Measurements from ENCODE around the gene PDCD1.

Gene PDCD1

GRCh38 chr2:241810307-241811200, 48.1 kb downstream of the PDCD1 start:
- no peaks in the 10 kb centered on the region for H3K9me2 ChIP-seq (replicated peaks; ENCODE audit: low read depth, low read length)
- H3K9ac ChIP-seq (ENCODE audit: low read depth, low read length, poor library complexity, severe bottlenecking) = no peak overlapping the region
- no peaks in the 10 kb centered on the region for H3K27me3 ChIP-seq (ENCODE audit: insufficient read depth, low read length, poor library complexity, severe bottlenecking)
- H3K4me2 ChIP-seq (ENCODE audit: low read depth, low read length, poor library complexity, severe bottlenecking) = no peak overlapping the region
- H2AFZ ChIP-seq (ENCODE audit: low read length) = no peak overlapping the region
- H4K20me1 ChIP-seq (ENCODE audit: insufficient read depth, low read length, poor library complexity, severe bottlenecking) = no peaks in the 10 kb centered on the region
- H3K4me3 ChIP-seq (ENCODE audit: low read length, poor library complexity, severe bottlenecking) = no peak overlapping the region
- H3F3A ChIP-seq (ENCODE audit: low read depth) = no peaks in the 10 kb centered on the region
- peaks cover 3% of the 10 kb centered on the region for H3K4me1 ChIP-seq (ENCODE audit: insufficient read depth, low read length, poor library complexity, severe bottlenecking)
- no peaks in the 10 kb centered on the region for H3K36me3 ChIP-seq (ENCODE audit: insufficient read depth, low read length)
- no peak for TF ChIP-seq CTCF (conservative IDR thresholded peaks at IDR 0.05; ENCODE audit: low read length)
- no peak for TF ChIP-seq EZH2phosphoT487 (IDR thresholded peaks at IDR 0.05; ENCODE audit: borderline replicate concordance)
- no peaks in the 10 kb centered on the region for H3K79me2 ChIP-seq (ENCODE audit: insufficient read depth, low read length)
- H3K9me3 ChIP-seq (ENCODE audit: insufficient read depth, low read depth, low read length) = no peaks in the 10 kb centered on the region

GRCh38 chr2:241809383-241810306, 49.0 kb downstream of the PDCD1 start:
- Histone ChIP-seq H3K79me2 (ENCODE audit: insufficient read depth, low read length) (no peaks in the 10 kb centered on the region), H3K4me2 (ENCODE audit: low read depth, low read length, poor library complexity, severe bottlenecking) (no peak overlapping the region), H3K9me3 (ENCODE audit: insufficient read depth, low read depth, low read length) (no peaks in the 10 kb centered on the region), H2AFZ (ENCODE audit: low read length) (no peak overlapping the region), H4K20me1 (ENCODE audit: insufficient read depth, low read length, poor library complexity, severe bottlenecking) (no peaks in the 10 kb centered on the region), H3K9ac (ENCODE audit: low read depth, low read length, poor library complexity, severe bottlenecking) (no peak overlapping the region), H3K4me3 (ENCODE audit: low read length, poor library complexity, severe bottlenecking) (no peak overlapping the region), H3F3A (ENCODE audit: low read depth) (no peaks in the 10 kb centered on the region), H3K4me1 (ENCODE audit: insufficient read depth, low read length, poor library complexity, severe bottlenecking) (peaks cover 7% of the 10 kb centered on the region), H3K9me2 (replicated peaks; ENCODE audit: low read depth, low read length) (no peaks in the 10 kb centered on the region), H3K27me3 (ENCODE audit: insufficient read depth, low read length, poor library complexity, severe bottlenecking) (no peaks in the 10 kb centered on the region), H3K36me3 (ENCODE audit: insufficient read depth, low read length) (no peaks in the 10 kb centered on the region)
- TF ChIP-seq CTCF (conservative IDR thresholded peaks at IDR 0.05; ENCODE audit: low read length) (no peak), EZH2phosphoT487 (IDR thresholded peaks at IDR 0.05; ENCODE audit: borderline replicate concordance) (no peak)

DNA sequence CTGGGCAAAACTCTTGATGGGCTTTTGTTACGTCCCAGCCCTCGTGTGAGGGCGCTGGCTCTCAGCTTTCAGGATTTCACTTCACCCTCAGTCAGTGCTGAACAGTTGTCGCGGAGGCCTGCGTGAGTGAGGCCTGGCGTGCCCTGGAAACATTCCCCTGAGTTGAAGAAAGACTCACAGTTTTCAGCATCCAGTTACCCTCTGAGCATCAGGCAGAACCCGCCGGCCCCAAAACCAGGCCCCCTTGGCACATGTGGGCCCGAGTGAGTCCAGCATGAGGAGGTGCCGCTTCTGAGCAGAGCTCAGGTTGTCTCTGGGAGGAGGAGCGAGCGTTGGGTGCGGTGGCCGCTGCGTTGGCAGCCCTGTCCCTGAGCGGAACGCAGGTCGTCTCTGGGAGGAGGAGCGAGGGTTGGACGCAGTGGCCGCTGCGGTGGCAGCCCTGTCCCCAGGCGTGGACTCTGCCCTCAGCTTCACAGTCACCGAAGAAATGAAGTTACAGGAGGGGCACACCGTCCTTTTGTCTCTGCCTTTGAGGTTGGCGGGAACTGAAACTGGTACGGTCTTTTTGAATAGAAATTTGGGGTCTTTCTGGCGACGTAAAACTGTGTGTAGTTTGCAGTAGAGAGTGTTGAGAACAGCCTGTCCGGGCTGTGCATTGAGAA, 49.8 kb downstream of the PDCD1 start, which contains the start of gene NEU4:
NEU4 (plus strand) TSS at position 473 of the 662 bp plus-strand sequence. CDS start 5,292 bp downstream, outside the sequence.
- no peak within 1 kb of the TSS for H3K4me2 ChIP-seq (ENCODE audit: low read depth, low read length, poor library complexity, severe bottlenecking)
- no peak within 1 kb of the TSS for H3K9ac ChIP-seq (ENCODE audit: low read depth, low read length, poor library complexity, severe bottlenecking)
- no peaks in the 10 kb centered on the region for H3F3A ChIP-seq (ENCODE audit: low read depth)
- H3K79me2 ChIP-seq (ENCODE audit: insufficient read depth, low read length) = no peaks in the 10 kb centered on the region
- no peaks in the 10 kb centered on the region for H3K36me3 ChIP-seq (ENCODE audit: insufficient read depth, low read length)
- H3K9me2 ChIP-seq (replicated peaks; ENCODE audit: low read depth, low read length) = no peaks in the 10 kb centered on the region
- no peaks in the 10 kb centered on the region for H4K20me1 ChIP-seq (ENCODE audit: insufficient read depth, low read length, poor library complexity, severe bottlenecking)
- H3K9me3 ChIP-seq (ENCODE audit: insufficient read depth, low read depth, low read length) = no peaks in the 10 kb centered on the region
- peaks cover 15% of the 10 kb centered on the region for H3K4me1 ChIP-seq (ENCODE audit: insufficient read depth, low read length, poor library complexity, severe bottlenecking)
- TF ChIP-seq EZH2phosphoT487 (IDR thresholded peaks at IDR 0.05; ENCODE audit: borderline replicate concordance) (no peak), CTCF (conservative IDR thresholded peaks at IDR 0.05; ENCODE audit: low read length) (no peak)
- H3K4me3 ChIP-seq (ENCODE audit: low read length, poor library complexity, severe bottlenecking) = no peak within 1 kb of the TSS
- no peak within 1 kb of the TSS for H2AFZ ChIP-seq (ENCODE audit: low read length)
- H3K27me3 ChIP-seq (ENCODE audit: insufficient read depth, low read length, poor library complexity, severe bottlenecking) = no peaks in the 10 kb centered on the region

All from Loucy (cell line).